ENCODE measurements around the gene C5orf34.
A peak's percentile ranks its signal among the peaks of the same experiment; 100 is the strongest.
"Not testable (repeated sequence)": the region's sequence is repeated elsewhere in the genome, so short reads cannot be mapped to it uniquely, and the experiment has no call there.

C5orf34 gene

DNA sequence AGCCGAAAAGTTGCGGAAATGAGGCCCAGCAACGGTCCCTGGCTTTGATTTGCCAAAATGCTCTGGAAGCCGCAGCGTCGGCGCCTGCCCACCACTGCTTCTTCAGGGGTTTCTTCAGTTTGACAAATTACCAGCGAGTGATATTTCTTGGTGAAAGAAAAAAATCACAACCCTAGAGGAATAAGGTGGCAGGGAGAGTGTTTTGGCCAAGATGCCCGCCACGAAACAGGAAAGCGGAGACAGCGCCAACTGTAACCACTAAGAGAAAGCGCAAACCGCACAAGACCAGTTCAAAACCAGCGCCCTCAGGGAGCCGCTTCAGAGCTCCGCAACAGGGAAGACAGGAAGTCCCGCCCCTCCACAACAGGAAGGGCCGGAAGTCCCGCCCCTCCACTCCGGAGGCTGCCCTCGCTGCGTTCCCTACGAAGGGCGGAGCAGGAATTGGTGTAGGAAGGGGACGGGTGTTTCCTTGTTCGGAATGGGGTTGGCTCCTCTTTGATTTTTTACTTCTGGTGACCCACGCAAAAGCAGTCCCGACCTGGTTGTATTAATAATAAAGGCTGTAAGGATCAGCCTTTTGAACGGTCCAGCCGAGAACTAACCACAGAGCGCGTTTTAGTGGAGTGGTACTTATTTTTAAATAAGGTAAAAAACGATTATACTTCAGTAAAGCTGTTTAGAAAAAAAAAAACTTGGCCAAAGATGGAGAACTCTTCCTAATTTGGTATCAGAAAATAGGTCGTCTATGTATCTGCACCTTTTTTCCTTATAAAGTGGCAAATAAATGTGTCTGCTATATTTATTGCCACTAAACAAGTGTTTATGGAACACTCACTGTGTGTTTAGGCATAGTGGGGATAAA, at the start of gene C5orf34:
Gene C5orf34, minus strand, starts transcription at position 333 of the 862 bp plus-strand sequence. CDS start 5,809 bp downstream, outside the sequence.
- peak; percentile 98 for DNase-seq

- DNase-seq: no peak
Observed at GRCh38 chr5:43564289-43564850, 49.4 kb upstream of the C5orf34 start.

- DNase-seq: no peak
Observed at GRCh38 chr5:43563321-43563720, 48.4 kb upstream of the C5orf34 start.

DNA sequence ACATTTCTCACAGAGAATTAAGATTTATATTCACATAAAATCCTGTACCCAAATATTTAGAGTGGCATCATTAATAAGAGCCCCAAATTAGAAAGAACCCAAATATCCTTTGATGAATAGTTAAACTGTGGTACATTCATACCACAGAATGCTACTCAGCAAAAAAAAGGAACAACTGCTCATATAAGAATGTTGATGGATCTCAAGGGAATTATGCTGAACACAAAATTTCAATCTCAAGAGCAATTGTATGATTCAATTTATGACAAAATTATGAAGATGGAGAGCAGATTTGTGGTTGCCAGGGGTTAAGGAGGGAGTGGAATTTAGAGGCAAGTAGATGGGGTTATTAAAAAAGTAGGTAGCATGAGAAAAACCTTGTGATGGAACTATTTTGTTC, 46.4 kb upstream of the C5orf34 start:
- no peak for DNase-seq

DNA sequence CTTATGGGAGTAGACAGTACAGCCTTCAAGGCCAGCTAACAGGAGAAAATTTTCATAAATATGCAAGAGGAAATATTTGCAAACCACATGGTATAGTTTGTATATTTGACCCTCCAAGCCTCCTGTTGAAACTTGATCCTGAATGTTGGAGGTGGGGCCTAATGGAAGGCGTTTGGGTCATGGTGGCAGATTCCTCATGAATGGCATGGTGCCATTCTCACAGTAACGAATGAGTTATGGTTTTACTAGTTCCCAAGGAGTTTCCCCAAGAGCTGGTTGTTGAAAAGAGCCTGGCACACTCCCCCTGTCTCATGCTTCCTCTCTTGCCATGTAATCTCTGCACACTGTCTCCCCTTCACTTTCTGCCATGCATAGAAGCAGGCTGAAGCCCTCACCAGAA, 45.2 kb upstream of the C5orf34 start:
- no peak for DNase-seq

DNA sequence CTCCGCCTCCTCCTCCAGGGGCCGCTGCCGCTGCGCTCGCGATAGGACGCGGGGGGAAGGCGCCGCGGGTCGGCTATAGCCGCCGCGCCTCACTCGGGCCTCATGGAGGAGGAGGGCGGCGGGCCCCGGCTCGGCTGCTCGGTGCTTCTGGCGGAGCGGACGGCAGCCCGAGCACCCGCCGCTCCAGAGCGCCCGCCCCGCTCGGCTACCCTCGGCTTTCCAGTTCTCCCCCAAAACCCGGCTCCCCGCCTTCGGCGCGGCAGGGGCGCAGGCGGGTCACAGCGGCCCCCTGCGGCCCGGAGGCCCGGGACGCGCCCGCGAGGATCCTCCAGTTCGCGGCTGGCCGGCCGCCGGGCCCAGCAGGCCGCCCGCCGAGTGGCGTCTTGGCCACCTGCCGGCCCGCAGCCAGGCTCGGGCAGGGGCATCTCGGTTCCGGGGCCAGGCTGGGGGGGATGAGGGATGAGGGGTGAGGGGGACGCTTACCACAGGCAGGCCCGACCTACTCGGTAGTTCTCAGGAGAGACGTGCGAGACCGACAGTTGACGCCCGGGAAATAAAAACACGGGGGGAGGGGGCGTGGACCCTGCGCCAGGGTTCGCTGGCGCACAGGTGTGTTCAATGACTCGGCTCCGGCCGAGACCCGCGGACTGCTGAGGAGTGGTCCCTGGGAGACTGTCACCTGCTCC, 42.1 kb upstream of the C5orf34 start, which contains the start of gene PAIP1:
Gene PAIP1, minus strand, starts transcription at position 221 of the 686 bp plus-strand sequence. CDS start 231 bp downstream, outside the sequence.
- peak; percentile 92 for DNase-seq

DNA sequence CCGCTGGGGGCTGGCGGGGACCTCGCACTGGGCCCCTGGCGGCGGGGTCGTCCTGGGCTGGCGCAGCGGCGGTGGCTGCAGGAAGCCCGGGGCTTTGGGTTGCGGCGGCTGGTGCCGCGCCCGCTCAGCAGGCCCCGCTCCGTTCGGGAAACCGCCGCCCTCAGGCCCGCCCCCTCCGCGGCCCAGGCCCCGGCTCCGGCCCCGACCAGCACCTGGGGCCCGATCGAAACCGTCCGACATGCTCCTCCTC, 41.6 kb upstream of the C5orf34 start:
- not testable (repeated sequence) for DNase-seq

- peak; percentile 60 for DNase-seq
Observed at GRCh38 chr5:43555895-43556606, 41.1 kb upstream of the C5orf34 start.

DNA sequence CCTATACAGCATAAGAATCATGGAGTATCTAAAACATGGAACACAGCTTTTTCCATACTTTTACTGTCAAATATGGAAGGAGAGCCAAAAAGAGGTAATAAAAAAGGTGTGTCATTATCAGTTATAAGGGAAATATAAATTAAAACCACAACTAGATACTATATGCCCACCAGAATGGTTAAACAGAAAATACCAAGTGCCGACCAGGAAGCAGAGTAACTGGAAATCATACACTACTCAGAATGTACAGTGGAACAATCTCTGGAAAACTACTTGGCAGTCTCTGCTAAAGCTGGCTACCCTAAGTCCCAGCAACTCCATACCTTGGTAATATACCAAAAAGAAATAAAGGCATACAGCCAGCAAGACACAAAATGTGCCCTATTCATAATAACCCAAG, 39.5 kb upstream of the C5orf34 start:
- no peak for DNase-seq

DNA sequence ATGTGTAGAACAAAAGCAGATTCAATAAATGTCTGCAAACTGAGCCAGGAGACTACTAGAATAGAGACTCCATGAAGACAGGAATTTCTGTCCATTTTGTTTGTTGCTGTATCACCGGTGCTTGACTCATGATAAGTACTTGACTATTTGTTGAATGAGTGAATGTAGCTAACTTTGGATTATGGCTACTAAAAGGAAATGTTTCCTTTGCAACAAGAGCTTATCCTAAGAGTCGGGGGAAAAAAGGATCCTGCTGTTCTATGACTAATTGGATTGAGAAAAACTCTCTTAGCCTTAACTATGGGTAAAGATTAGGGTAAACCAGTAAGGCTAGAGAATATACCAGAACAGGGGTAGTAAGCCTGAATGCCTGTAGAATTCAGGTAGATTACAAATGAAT, 38.4 kb upstream of the C5orf34 start:
- no peak for DNase-seq

DNA sequence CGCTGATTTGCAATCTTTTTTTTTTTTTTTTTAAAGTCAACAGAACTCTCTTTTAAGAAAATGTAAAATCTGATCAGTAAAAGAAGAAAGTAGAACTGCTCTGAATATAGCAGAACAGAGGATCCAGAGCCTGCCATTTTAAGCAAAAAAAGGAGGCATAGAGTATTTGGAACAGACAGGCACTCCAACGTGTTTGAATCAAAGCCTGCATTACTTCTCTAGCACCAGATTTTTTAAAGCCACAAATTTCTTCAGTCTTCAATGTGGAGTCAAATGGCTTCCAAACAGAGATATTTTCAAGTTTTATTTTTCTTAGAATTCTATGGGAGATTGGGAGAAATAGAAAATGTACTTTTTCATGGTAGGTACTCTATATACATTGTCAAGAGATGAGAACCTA, 36.8 kb upstream of the C5orf34 start:
- no peak for DNase-seq

GRCh38 chr5:43549272-43549671, 34.3 kb upstream of the C5orf34 start:
- not testable (repeated sequence) for DNase-seq

- DNase-seq: no peak
Observed at GRCh38 chr5:43548358-43548757, 33.4 kb upstream of the C5orf34 start.

GRCh38 chr5:43547532-43547931, 32.6 kb upstream of the C5orf34 start:
- DNase-seq: no peak

- no peak for DNase-seq
Observed at GRCh38 chr5:43543434-43543833, 28.5 kb upstream of the C5orf34 start.

- DNase-seq: no peak
Observed at GRCh38 chr5:43540746-43541145, 25.8 kb upstream of the C5orf34 start.

DNA sequence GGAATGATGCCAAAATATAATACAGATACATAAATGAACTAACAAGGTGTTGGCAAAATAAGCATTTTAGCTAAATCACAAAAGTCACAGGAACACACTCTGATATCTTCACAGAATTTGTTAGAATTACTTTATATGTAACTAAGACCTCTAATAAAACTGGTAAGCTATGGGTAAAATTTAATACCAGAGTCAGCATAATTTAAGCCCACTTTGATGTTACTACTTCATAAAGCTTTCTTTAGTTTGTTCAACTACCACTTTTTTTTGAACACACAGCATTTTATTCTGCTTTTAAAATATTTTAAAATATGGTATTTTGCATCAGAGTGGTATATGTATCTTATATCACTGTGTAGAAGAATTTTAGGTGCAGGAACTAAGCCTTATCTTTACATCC, 22.0 kb upstream of the C5orf34 start:
- DNase-seq: no peak

DNA sequence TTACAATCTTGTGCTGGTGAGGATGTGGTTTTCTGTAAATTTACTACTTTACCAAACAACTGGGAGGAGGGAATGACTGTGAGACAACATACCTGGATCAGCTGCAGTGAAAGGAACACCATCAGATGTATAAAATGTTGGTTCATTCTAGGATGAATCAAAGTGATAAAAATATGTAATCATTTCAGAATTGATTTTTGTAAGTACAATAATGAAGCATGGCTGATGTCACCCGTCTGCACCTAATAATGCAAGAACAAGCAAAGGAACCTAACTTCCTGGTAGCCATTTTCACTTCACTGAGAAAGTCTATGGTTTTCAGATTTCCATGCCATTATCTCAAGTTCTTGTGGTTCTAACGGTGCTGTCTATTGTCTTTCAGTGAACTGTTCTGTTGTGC, 18.7 kb upstream of the C5orf34 start:
- DNase-seq: no peak

DNA sequence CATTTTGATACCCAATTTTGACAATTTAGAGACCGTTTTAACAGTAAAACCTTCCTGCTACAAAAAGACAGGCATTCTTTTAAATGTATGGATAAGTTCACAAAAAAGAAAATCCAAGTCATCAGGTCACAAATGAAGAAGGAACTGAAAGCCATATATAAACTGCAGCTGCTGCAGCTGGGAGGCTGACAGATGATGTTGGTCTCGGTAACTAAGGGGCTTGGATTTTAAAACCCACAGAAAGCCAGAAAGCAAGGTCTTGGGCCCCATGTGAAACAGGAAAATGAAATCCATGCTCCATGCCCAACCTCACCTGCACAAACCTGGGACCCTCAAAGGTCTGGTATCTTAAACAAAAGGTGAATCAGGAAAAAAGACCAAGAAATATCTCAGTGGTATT, 15.7 kb upstream of the C5orf34 start:
- DNase-seq: no peak

DNA sequence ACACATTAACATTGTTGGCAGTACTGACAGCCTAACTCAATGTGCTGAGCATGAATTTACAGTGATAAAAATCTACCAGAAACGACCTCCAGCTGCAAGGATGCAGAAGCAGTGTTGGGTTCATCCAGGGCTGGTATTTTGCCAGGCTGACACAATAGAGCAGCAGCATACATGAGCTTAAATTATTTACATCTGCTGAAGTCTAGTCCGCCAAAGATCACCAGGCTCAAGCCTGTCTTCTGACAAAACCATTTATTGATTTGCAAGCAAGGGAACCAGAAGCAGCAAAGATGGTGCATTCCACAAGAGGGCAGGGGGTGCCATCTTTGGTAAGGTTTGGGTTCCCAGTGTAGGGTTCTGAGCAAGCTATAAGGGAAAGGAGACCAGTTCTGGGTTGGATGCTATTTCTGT, 8.7 kb upstream of the C5orf34 start:
- no peak for DNase-seq

DNA sequence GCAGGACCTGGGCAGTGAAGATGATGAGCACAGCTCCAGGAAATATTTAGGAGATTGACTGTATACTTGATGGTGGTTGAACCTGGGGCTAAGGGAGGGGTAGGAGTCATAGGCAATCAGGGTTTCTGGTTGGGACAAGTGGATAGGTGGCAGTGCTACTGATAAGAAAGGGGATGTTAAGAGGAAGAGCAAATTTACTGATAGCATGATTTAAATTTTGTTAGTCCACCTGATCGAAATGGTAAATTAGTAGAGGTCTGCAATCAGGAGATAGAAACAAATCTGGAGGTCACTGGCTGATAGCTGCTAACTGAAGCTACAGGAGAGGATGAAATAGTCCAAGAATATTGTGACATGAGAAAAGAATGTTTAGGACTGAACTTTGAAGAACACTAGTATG, 5.7 kb upstream of the C5orf34 start:
- DNase-seq: no peak

- peak; percentile 57 for DNase-seq
Observed at GRCh38 chr5:43515678-43516048, 715 bp upstream of the C5orf34 start.

DNA sequence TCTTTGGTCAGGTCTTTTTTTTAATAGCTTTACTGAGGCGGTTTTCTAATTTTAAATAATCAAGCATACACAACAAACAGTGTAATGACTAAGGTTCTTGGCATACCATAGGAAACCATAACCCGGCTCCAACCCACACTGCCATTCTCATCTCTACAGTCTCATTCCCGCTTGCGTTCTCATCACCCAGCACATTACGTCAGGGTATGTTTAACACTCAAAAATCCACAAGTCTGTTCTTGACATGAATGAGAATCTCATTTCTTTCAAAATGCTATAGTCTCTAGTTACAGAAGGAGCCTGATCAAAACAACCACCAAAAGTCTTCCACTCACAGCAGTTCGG, 505 bp downstream of the C5orf34 start:
- no peak for DNase-seq

- DNase-seq: peak; percentile 45
Observed at GRCh38 chr5:43514025-43514424, 923 bp downstream of the C5orf34 start.

Measured in OCI-M1 (cell line).